IPS-11a (cell line): Measurements from ENCODE around the gene CHEK2.
"Not testable (repeated sequence)": the region's sequence is repeated elsewhere in the genome, so short reads cannot be mapped to it uniquely, and the experiment has no call there.

Experiments
- H3K4me3 ChIP-seq: one replicate; pipeline ENCODE4 v1.5.1; 2013; ENCODE audit warnings: low read depth, low read length, control low read depth

The CHEK2 gene

DNA sequence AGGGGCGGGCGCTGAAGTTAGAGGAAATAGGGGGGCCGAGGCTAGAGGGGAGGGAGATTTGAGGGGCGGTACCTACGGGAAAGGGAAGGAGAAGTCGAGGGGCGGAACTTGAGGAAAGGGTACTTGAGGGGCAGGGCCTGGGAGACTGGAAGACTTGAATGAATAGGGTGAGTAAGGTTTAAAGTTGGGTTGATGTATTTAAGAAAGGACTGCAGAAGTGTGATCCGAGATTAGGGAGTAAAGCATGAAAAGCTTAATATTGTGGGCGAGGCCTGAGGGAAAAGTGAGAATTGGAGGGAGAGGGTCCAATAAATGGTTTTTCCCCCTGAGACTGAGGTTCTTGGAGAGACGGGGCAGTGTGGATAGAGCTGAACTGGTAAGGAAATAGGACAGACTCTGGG, 942 bp upstream of the CHEK2 start:
- peak overlapping the region; percentile 88 for H3K4me3 ChIP-seq

- peak overlapping the region; percentile 55 for H3K4me3 ChIP-seq
Observed at GRCh38 chr22:28741200-28741784, 328 bp downstream of the CHEK2 start.

DNA sequence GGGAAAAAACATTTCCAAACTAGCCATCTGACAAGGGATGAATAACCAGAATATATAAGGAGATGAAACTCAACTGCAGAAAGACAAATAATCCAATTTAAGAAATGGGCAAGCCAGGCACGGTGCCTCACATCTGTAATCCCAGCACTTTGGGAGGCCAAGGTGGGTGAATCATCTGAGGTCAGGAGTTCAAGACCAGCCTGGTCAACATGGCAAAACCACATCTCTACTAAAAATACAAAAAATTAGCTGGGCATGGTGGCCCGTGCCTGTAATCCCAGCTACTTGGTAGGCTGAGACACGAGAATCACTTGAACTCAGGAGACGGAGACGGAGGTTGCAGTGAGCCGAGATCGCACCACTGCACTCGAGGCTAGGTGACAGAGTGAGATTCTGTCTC, 2.7 kb downstream of the CHEK2 start:
- H3K4me3 ChIP-seq = not testable (repeated sequence)

GRCh38 chr22:28737701-28738100, 3.9 kb downstream of the CHEK2 start:
- H3K4me3 ChIP-seq = no peak overlapping the region

- H3K4me3 ChIP-seq = no peak overlapping the region
Observed at GRCh38 chr22:28736301-28737155, 5.1 kb downstream of the CHEK2 start.

DNA sequence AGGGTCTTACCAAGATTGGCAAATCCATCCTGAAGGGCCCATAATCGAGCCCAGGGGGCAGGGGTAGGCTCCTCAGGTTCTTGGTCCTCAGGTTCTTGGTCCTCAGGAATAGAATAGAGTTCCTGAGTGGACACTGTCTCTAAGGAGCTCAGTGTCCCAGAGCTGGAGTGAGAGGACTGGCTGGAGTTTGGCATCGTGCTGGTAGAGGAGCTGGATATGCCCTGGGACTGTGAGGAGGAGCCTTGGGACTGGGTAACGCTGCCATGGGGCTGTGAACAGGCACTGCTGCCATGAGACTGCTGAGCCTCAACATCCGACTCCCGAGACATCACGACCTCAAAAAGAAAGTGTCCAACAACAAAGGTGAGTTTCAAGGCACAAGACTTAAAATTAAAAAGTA, 7.2 kb downstream of the CHEK2 start:
- H3K4me3 ChIP-seq = no peak overlapping the region

- no peak overlapping the region for H3K4me3 ChIP-seq
Observed at GRCh38 chr22:28730179-28730578, 11.4 kb downstream of the CHEK2 start.

DNA sequence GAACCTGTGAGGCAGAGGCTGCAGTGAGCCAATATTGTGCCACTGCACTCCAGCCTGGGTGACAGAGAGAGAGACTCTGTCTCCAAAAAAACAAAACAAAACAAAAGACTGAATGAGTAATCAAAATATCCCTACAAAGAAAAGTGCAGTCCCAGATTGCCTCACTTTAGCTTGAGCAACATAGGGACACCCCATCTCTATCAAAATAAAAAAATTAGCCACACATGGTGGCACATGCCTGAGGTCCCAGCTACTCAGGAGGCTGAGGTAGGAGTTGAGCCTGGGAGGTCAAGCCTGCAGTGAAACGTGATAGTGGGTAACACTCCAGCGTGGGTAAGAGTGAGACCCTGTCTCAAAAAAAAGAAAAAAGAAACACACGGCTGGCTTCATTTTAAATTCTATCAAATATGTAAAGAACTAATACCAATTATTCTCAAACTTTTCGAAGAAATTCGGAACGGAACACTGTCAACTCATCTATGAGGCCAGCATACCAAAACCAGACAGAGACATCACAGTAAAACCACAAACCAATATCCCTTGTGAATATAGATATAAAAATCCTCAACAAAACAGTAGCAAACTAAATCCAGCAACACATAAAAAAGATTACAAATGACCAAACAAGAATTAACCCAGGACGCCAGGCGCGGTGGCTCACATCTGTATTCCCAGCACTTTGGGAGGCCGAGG, 12.9 kb downstream of the CHEK2 start:
- no peak overlapping the region for H3K4me3 ChIP-seq

- no peak overlapping the region for H3K4me3 ChIP-seq
Observed at GRCh38 chr22:28728002-28728401, 13.6 kb downstream of the CHEK2 start.

- H3K4me3 ChIP-seq = no peak overlapping the region
Observed at GRCh38 chr22:28718044-28718443, 23.6 kb downstream of the CHEK2 start.

DNA sequence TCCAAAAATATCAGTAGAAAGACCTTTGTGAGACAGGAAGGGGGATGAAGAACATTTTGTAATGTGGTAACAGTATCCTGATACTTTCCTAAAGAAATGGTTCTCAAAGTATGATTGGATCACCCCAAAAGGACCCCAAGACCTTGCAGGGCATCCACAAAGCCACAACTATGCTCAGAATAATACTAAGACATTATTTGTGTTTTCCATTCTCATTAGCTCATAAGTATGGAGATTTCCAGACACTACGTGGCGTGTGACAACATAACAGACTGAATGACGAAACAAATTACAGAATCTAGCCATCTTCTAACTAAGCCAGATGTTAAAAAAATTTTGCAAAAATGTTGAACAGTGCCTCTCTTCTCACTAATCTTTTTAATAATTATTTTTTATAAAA, 24.9 kb downstream of the CHEK2 start:
- no peak overlapping the region for H3K4me3 ChIP-seq

DNA sequence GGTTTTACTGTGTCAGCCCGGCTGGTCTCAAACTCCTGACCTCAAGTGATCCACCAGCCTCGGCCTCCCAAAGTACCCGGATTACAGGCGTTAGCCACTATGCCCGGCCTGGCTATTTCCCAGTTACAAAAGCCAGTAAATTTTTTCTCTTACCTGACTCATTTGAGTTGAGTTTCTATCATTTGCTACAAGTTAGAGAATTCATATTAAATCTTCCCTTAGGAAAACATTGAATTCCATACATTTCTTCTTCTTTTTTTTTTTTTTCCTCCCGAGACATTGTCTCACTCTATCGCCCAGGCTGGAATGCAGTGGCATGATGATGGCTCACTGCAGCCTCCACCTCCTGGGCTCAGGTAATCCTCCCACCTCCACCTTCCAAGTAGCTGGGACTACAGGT, 26.0 kb downstream of the CHEK2 start:
- H3K4me3 ChIP-seq = no peak overlapping the region

DNA sequence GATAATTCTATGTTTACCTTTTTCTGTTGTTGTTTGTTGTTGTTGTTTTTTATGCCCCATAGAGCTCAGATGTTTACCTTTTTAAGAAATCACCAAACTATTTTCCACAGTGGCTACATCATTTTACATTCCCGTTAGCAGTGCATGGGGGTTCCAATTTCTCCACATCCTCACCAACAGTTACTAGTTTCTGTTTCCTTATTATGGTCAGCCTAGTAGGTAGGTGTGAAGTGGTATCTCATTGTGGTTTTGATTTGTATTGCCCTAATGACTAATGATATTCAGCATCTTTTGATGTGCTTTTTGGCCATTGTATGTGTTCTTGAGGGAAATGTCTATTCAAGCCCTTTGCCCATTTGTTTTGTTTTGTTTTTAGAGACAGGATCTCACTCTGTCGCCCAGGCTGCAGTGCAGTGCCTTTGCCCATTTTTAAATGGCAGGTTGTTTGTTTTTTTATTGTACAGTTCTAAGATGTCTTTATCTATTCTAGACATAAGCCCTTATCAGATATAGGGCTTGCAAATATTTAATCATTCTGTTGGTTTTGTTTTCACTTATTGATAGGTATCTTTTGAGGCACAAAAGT, 27.5 kb downstream of the CHEK2 start:
- no peak overlapping the region for H3K4me3 ChIP-seq

DNA sequence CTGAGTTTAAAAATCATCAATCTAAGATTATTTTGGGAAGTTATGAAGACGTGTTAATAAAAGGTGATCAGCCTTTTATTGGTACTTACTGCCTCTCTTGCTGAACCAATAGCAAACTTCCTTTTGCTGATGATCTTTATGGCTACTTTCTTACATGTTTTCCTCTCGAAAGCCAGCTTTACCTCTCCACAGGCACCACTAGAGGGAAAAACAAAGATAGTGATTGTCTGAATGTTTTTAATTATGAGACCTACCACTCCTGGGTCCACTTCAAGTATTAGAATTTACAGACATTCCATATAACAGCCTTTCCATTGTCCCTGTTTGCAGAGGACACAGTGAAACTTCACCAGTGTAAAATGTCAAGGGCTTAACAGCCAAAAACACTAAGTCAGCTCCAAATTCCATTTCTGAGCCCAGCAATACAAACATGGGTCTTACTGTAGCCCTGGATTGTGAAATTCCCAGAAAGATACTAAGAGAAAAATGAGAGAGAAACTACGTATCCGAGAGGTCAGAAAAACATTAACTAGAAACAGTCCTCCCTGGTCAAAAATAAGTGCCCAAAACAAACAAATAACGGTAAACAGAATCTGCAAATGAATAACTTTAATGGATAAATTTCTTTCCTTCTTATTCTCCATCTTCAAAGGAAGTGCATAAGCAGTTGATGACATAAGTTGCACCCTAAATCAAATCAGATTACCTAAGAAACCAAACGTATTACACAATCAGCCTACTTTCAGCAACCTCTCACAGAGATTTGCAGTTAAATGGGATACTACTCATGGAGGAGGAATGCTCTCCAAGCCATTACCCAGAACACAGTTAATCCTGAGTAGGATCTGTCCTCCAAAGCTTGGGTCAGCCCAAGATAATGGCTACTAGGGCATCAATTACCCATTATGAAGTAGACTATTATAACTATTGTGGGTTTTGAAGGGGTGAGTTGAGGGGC, 29.5 kb downstream of the CHEK2 start:
- no peak overlapping the region for H3K4me3 ChIP-seq

DNA sequence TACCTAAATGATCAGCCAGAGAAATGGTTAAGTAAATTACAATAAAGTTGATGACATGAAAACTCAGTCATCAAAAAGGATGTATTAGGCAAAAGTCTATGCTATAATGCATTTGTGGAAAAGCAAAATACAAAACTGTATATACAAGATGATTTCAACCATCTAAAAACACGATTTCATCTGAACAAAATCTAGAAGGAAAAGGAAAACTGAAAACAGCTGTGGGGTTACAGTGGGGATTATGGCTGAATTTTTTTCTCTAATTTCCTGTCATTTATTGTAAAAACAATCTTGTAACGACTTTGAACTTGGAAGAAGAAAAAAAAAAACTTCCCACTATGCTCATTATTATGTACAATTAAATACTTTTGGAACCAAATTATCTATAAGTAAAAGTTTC, 30.3 kb downstream of the CHEK2 start:
- H3K4me3 ChIP-seq = no peak overlapping the region

- H3K4me3 ChIP-seq = no peak overlapping the region
Observed at GRCh38 chr22:28710576-28711191, 30.9 kb downstream of the CHEK2 start.

DNA sequence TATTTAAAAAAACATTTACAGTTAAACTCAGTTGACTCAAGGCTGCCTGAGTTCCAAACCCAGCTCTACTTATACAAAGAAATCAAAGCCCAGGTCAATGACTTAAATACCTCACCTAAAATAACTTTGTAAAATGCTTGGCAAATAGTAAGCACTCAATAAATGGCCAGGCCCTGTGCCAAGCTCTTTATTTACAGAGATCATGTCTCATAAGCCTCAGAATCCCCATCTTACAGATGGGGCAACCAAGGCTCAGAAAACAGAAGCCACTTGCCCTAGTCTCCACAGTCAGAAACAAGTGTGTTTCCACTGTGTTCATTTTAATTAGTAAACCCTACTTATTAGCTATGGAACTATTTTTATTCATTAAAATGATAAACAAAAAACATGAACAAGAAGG, 31.5 kb downstream of the CHEK2 start:
- no peak overlapping the region for H3K4me3 ChIP-seq

DNA sequence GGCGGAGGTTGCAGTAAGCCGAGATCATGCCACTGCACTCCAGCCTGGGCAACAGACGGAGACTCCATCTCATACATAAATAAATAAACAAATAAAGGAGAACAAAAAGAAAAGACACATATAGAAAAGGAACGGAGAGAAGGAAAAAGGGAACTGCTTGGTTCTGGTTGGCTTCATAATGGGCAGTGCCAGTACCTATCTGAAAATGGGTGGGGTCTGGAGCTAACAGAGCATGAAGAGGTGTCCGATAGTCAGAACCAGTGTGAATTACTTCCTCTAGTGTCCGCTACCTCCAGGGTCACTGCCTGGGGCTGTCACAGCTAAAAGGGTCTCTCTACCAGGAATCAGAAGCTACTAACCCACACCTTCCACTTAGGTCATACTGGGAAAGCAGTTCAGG, 34.8 kb downstream of the CHEK2 start:
- H3K4me3 ChIP-seq = no peak overlapping the region

- H3K4me3 ChIP-seq = no peak overlapping the region
Observed at GRCh38 chr22:28703436-28703835, 38.2 kb downstream of the CHEK2 start.

GRCh38 chr22:28702891-28703290, 38.7 kb downstream of the CHEK2 start:
- H3K4me3 ChIP-seq = no peak overlapping the region
